NCI-H187 treated with DMSO at 0.1 percent for 48 hours (cell line): ENCODE data around the gene CIDEA.

Experiments
- DNase-seq: peaks from one replicate; lab custom pipeline; 2025; lab: John Stamatoyannopoulos, UW

Gene CIDEA

DNA sequence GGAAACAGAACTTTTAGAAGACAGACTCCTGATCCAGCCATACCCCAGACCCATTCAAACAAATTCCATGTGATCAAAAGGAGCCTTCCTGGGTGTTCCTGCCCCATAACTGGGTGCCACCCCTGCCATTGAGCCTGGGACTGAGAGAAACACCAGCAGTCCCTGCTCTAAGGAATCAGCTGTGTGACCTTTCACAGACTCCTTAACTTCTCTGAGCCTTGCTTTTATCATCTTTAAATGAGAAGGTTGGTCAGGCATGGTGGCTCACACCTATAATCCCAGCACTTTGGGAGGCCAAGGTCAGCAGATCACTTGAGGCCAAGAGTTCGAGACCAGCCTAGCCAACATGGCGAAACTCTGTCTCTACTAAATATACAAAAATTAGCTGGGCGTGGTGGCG lies 20.6 kb downstream of the CIDEA start:
- DNase-seq: no peak

DNA sequence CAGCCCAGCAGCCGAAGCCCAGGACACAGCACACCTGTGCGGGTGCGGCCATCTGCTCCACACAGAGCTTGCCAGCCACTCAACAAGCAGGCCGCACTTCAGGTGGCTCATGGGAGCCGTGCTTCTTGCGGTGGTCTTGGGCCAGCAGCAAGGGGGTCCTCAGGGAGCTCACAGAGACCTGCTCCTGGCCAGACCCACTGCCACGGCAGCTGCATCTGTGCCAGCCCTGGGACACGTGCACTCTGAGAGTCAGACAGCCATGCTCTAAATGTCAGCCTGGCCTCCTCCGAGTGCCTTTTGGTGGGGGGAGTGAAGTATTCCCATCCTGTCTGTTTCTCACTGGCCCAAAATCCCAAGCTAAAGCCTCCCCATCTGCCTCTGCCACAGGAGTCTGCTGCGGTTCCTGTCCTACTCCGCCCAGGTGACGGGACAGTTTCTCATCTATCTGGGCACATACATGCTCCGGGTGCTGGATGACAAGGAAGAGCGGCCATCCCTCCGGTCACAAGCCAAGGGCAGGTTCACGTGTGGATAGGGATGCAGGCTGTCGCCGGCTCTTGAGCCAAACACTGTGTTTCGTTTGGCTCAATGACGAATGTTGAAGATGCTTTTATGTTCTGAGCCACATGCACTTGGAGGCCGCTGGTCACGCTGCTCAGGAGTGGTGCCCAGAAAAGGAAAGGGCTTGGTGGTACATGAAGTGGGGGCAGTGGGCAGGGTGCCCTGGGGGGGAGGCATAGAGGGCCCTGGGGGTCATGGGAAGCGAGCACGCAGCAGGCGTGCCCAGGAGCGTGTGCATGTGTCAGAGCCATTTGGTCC lies 22.8 kb downstream of the CIDEA start:
- DNase-seq: no peak

DNA sequence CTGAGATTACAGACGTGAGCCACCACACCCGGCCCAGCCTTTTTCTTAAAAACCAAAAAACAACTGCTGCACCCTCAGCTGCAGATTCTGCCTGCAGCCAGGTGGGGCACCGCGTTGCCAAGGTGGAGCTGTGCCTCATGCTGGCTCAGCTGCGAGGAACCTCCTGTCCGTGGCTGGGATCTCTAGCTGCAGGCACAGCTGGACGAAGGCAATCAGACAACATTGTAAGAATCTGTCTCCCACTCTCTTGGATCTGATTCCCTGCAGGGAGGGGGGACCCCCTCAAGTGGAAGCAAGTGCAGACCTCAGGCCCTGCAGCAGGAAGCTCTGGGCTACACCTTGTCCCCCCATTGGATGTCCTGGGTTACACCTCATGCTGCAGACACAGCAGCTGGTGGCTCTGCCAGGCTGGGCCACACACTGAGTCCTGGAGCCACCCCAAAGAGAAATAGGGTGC lies 24.1 kb downstream of the CIDEA start:
- no peak for DNase-seq

DNA sequence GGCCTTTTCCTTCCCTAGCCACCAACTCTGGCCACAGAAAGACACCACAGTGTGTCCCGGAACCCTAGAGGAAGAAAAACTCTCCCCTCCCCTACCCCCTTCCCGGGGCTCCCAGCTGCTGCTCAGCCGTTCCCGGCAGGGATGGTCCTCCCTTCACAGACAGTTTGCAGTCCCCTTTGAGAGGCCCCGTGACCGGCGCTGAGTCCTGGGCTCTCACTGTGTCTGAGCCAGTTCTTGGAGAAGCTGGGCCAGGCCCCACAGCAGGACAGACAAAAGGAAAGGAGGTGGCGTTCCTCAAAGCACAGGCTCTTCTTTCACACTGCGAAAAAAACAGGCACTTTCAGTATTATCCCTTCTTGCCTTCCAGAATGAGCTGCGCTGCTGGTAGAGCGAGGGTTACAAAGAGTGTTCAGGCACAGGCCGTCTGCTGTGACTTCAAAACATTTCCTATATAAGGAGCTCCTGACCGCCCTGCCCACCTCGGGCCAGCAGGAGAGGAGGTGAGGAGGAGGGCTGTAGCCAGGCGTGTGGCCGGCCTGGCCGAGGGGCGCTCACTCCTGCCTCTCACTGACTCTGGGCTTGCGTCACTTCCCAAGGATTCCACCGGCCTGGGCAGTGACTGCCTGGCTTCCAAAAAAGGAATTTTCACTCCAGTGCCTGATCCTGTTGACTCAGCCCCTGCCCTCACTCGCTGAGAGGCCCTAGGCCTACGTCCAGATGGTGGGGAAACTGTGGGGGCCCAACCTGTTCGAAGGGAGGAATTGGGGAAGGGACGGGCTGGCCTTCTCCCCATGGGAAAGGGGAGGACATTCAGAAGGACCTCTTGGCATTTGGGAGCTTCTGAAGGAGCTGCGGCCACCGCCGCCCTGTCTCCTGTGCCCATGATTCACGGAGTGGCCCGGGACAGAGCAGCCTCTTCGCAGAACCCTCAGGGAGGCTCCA lies 24.9 kb downstream of the CIDEA start:
- no peak for DNase-seq

DNA sequence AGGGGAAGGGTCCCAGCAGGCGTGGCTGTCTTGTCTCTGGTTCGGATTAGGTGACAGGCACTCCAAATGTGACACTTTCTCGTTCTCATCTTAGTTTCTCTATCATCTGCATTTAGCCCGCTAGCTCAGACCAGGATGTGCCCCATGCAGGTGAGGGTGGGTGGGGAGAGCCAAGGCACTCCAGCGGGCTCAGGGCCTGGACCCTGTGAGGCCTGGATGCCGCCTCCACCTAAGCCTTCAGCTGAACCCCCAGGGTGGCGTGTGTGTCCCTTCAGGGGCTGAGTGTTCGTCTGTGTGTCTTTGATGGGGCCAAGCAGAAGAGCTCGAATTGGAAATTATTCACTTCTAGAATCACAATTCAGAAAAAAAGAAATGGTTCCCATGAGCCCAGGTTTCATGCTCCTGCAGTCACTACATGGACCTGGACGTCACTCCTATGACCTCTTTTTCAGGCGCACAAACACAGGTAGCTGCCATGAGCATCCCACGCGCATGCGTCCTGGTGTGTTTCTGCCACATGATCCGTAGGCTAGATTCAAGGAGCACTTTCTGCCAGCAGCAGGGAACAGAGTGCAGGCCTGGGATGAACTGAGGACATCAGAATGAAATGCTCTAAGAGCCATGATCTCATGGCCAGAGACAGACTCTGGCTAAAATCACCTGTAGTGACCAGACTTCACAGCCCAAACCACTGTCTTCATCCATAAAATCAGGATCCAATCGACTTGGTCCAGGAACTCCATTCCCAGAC lies 25.8 kb downstream of the CIDEA start:
- no peak for DNase-seq

DNA sequence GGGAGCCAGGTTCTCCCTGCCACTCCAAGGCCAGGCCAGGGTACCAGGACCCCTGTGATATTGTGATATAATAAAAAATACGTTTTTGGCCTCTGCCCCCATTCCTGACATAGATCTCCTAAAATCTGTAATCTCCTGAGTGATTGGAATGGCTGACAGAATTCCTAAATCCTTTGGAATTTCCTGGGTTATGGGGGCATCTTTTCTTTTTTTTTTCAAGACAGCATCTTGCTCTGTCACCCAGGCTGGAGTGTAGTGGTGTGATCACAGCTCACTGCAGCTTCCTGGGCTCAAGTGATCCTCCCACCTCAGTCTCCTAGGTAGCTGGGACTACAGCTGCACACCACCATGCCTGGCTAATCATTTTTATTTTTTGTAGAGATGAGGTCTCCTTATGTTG lies 27.7 kb downstream of the CIDEA start:
- DNase-seq: no peak

DNA sequence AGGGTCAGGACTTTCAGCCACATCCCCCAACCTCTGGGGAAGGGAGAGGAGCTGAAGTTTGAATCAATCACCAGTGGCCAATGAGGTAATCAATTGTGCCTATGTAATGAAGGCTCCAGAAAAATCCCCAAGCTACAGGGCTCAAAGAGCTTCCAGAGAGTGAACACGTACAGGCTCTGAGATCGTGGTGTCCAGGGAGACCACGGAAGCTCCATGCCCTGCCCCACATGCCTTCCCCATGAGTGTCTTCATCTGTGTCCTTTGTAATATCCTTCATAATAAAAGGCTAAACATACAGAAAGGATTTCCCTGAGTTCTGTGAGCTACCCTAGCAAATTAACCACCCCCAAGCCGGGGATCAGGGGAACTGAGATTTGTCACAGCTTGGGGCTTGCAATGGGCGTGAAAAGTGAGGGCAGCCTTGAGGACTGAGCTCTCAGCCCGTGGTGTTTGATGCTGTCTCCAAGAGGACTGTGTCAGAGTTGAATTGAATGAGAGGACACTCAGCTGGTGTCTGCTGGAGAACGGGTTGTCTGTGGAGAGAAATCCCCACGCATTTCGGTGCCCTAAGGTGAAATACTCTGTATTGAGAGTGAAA lies 28.4 kb downstream of the CIDEA start:
- DNase-seq: no peak

DNA sequence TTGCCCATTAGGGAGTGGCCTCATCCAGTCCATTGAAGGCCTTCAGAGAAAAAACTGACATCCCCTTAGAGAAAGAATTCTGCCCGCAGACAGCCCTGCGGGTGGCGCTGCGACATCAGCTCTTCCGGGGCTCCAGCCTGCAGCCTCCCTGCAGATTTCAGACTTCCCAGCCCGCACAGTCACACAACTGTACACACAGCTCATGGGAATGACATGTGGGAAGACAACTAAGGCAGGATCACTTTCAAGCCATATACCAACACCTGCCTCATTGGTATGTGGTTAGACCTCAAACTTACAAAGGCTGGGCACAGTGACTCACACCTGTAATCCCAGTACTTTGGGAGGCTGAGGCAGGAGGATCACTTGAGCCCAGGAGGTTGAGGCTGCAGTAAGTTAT lies 29.1 kb downstream of the CIDEA start:
- no peak for DNase-seq

DNA sequence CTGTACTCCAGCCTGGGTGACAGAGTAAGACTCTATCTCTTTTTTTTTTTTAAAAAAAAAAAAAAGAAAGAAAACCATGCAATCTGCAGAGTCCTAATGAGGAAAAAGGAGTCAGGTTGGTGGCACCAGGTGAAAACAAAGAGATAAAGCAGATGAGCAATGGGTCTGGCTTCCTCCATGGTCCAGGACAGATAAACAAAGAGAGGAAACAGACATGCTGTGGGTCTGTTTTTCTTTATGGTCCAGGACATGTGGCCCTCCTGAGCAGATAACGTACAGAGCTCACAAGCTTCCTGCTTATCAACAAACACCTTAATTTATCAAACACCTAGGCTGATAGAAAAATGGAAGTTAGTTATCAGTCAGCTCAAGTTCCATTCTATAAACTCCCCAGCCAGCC lies 29.5 kb downstream of the CIDEA start:
- DNase-seq: no peak

DNA sequence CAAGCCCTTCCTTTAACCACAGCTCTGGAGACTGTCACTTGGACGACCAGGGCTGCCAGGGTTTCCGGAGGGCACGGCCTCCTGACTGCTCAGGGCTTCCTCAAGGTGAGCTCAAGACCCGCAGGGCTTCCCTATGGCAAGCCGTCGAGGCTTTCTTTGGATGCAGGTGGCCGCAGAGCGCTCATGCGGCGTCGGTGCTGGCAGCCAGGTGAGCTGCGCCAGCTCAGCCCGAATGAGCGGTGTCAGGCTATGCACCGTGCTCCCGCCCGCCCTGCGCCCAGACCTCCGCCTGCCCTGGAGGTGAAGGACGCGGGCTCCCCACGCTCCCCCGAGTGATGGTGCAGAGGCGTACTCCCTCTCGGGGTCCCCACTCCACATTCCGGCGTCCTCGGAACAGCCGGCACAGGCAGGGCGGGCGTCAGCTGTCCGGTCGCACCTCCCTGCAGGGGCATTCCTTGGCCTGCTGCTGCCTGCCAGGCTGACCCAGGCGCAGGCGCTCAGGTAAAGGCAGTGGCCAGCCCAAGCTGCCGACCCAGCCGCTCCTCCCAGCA lies 33.0 kb downstream of the CIDEA start:
- no peak for DNase-seq

DNA sequence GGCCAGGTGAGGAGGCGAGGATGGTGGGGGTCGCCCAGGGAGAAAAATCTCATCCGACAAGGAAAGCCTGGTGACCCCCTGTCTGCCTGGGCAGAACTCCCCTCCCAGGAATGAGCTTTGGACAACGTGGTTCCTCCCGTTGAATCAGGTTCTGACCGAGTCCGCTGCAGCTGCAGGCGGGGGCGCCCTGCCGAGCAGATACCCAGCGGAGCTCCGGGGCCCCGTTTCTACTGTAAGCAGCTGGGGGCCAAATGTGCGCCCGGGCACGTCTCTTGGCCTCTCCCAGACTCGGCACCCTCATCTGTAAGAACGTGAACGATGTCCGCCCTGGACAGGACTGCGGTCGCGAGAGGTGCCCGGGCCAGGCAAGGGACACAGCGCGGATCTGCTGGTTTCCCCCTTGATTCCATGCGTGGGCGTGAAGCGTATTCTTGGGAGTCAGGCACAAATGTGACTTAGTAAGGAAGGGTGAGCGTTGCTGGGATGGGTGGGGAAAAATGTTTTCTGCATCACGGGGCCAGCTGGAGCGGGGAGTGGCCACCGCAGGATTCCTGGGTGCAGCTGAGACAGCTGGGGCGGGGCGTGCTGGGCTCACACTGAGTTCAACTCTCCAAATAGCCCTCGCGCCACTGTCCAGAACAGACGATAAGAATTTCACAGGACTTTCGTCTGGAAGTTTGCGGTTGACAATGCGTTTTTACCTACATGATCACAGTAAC lies 33.7 kb downstream of the CIDEA start:
- no peak for DNase-seq

DNA sequence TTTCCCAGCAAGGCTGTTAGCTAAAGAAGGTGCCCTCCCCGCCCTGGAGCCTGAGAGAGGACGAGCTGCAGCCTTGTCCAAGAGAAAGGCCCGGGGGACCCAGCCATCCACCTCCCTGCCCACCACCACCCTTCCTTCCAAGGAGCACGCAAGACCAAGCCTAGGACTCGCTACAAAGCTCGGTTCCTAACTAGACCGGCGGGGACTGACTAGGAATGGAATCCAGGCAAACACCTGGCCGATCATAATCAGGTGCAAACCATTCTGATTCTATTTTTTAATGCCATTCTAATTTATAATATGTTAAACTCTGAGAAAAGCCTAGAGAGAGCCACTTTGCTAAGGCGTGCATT lies 34.2 kb downstream of the CIDEA start:
- DNase-seq: no peak

DNA sequence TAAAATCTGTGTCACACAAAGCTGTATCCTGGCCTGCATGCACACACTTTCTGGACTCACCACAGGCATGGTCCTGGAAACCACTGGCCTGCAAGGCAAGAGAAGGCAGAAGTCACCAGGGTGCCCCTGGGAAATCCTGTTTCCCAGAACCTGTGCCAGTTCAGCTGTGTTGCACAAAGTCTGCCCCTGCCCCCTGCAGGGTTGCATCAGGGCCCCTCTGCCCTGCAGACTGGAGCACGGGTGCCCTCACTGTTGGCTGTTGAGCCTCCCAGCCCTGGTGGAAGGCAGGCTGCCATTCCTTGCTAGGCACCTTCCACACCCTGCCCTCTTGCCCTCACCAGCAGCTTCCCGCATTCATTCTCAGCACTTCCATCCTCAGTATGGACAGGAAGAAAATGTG lies 35.9 kb downstream of the CIDEA start:
- no peak for DNase-seq

DNA sequence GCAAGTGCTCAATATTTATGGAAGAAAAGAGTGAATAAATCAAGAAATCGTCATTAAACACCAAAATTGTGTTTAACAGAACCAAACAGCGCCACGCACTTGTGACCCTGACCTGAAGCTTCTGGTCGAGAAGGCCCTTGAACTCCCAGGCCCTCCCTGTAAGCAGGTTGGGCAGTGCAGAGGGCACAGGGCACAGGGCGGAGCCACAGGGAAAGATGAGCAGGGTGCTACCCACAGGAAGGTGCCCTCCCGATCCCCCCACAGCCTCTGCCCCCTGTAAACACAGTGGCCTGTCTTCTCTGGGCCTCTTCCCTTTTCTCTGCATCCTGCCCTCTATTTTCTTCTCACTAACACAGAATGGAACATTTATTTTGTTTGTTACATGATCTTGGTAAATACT lies 37.0 kb downstream of the CIDEA start:
- DNase-seq: no peak

DNA sequence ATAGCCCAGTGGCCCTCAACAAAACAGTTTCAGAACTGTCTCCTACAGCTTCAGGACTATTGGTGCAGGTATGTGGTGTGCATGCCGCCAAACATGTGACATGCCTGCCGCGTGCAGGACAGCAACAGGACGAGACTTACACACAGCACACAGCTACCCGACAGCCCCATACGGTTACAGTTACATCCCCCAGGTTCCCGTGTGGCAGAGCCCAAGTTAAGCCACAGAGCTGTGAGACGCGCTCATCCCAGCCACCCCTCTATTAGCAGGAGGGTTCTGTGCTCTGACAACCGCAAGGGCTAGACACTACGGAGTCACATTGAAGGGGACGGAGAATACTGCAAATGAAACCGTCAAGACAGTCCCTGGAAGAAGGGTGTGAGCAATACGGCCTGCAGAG lies 37.5 kb downstream of the CIDEA start:
- no peak for DNase-seq

DNA sequence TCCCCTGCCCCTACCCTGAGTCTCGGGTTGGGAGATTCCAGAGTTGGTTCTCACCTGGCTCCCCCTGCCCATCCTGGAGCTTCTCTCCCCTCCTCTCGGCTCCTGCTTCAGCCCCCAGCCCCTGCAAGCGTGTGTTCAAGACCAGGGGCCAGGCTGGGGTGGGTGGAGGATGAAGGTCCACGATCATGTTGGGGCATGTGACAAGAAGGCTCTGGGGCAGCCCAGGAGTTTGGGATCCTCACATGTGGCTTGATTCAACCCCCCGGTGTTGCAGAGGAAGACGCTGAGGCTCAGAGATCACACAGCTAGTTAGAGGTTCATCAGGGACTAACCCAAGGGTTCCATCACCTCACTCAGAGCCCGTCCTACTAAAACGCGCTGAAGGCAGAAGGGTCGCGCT lies 39.7 kb downstream of the CIDEA start:
- no peak for DNase-seq

DNA sequence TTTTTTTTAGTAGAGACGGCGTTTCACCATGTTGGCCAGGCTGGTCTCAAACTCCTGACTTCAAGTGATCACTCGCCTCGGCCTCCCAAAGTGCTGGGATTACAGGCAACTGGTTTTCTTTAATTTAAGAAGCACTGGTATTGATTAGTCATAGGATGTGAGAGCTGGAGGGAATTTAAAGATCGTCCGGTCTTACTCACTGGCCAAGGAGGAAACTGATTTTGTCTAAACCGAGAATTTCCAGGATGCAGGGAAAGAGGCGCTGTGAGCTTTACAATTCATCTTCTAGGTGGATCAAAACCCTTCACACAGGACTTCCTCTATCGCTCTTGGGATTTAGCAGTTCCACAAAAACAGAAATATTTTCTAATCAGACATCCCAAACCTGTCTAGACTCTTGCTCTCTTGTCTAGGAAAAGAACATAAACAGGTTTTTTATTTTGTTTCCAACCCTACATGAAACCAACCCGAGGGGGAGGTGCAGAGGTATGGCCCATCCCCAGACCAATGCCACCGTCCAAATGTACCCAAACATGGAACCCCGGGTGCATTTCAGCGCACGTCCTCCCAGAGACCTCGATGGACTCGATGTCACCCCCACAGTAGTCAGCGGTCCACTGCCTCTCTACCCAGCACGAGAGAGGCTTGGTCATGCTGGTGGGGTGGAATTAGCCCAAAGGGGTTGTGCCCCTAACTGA lies 41.4 kb downstream of the CIDEA start:
- DNase-seq: no peak

DNA sequence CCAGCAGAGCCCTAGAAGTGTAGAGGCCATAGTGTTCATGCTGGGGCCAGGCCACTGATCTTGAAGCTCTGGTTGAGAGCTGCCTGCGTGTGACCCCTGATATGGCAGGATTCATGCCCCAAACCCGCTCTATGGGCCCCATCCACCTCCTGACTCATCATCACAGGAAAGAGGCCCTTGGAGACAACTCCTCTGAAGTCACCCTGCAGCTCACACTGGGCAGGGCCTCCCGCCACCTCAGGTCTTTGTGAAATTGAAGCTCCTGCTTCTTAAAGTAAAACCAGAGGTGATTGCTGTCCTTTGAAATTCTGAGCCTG lies 41.9 kb downstream of the CIDEA start:
- no peak for DNase-seq

DNA sequence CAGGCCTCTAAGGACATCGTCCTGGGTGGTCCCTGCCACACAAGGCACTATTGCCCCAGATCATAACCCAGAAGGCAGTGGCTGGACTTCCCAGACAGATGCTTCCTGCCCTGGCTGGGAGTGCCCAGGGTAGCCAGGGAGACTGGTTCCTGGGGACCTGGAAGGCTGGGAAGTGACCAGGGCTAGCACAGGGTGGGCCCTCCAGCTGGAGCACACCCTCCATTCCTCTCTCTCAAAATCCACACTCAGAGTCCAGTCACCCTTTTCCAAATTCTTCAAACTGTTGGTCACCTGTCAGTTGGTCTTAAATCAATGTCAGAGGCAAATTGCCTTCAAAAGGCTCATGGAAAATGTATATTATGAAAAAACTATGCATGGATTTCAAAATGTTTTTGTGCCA lies 42.3 kb downstream of the CIDEA start:
- no peak for DNase-seq

DNA sequence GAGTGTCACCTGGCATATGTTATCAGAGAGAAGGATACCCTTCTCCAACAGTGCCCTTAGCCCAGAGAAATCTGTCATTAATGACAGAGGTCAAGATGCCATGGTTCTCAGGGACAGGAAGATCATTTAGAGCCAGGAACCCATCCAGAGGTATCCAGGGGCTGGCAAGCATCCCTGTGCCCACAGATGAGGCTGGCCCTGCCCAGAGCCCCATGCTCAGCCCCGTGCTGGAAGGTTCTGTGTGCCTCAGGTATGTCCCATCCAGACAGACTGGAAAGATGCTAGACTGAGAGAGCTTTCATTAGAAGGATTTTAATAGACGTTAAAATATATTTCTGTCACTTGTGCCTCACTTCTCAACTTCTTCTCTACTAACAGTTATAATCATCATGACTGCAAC lies 45.7 kb downstream of the CIDEA start:
- DNase-seq: no peak
